Epithelial cell of prostate (primary cell): Measurements from ENCODE around the gene COX8C.
A peak's percentile ranks its signal among the peaks of the same experiment; 100 is the strongest.

Source experiments
- DNase-seq: peaks from one replicate; pipeline ENCODE4 v3.0.0-alpha.2; 2011; ENCODE audit warnings: low read depth, low spot score
- H3K27ac ChIP-seq: fragments of 450-650 bp; 2 replicates; pipeline ENCODE4 v1.5.1; 2017; ENCODE audit warnings: mild to moderate bottlenecking

COX8C gene

GRCh38 chr14:93346926-93347721 is at the start of gene COX8C:
TSS of gene COX8C (plus strand) at chr14:93347182. CDS start at chr14:93347269, 87 bp downstream.
- no peak within 1 kb of the TSS for H3K27ac ChIP-seq

GRCh38 chr14:93299416-93299815 is 47.6 kb upstream of the COX8C start:
- peak overlapping the region; percentile 93 for H3K27ac ChIP-seq
- DNase-seq: no peak

More at GRCh38 chr14:93346926-93347721, at the start of gene COX8C:
- DNase-seq: no peak

DNA sequence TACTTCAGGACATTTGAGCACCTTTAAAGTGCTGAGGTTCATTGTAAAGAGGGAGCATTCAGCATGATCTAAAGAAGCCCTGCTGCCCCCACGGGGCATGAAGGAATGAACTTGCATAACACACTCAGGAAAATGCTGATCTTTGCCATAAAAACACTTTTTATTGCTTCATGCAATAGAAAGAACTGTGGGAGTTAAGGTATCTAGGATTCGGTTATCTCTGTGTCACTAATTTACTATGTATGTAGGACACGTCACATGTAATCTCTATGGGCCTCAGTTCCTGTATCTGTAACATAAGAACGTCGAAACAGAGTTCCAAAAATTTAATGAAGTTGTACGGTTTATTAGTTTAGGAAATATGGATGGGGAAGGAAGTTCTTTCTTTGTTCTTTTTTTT is 47.1 kb upstream of the COX8C start:
- no peak for DNase-seq
- peak overlapping the region; percentile 93 for H3K27ac ChIP-seq

- DNase-seq: peak; percentile 20
- peak overlapping the region; percentile 93 for H3K27ac ChIP-seq
These were observed 45.0 kb upstream of the COX8C start for GRCh38 chr14:93301821-93302447.

- no peak for DNase-seq
- H3K27ac ChIP-seq: peak overlapping the region; percentile 93
These were observed 44.0 kb upstream of the COX8C start for GRCh38 chr14:93302688-93303581.

- DNase-seq: no peak
- H3K27ac ChIP-seq: peak overlapping the region; percentile 93
These were observed 43.3 kb upstream of the COX8C start for GRCh38 chr14:93303659-93304058.

GRCh38 chr14:93304771-93305170 is 42.2 kb upstream of the COX8C start:
- DNase-seq: no peak
- peak overlapping the region; percentile 93 for H3K27ac ChIP-seq

DNA sequence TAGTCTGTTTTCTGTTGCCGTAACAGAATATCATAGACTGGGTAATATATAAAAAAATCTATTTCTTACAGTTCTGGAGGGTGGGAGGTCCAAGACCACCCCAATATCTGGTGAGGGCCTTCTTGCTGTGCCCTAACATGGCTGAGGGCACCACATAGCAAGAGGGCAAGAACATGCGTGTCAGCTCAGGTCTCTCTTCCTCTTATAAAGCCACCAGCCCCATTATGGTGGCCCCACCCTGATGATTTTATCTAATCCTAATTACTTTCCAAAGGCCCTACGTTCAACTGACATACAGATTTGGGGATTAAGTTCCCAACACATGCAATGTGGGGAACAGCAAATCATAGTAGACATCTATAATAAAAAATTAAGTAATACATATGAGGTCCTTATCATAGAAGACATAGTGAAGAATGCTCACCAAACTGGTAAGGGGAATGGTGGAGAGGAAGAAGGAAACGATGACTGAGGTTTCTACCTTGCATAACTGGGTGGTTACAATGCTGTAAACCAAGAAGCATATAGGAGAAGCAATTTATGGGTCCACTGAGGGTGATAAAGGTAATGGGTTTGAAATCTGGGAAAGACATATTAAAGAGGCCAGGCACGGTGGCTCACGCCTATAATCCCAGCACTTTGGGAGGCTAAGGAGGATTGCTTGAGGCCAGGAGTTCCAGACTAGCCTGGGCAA is 41.1 kb upstream of the COX8C start:
- DNase-seq: no peak
- peak overlapping the region; percentile 93 for H3K27ac ChIP-seq

DNA sequence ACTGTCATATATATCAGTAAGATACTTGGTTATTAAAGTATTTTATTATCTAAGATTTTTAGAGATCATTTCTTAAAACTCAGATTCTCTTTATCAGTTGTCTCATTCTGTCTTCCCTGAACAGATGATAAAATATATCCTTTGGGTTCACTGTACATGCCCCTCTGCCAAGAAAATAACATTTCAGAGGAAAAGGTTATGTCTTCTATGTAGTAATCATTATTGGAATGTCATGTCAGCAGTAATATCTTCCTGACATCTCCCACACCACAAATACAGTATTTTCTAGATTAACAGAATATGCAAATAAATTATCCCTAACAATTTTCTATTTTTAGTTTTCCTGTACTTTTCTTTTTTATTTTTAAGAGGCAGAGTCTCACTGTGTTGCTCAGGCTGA is 40.2 kb upstream of the COX8C start:
- no peak for DNase-seq
- H3K27ac ChIP-seq: peak overlapping the region; percentile 93

DNA sequence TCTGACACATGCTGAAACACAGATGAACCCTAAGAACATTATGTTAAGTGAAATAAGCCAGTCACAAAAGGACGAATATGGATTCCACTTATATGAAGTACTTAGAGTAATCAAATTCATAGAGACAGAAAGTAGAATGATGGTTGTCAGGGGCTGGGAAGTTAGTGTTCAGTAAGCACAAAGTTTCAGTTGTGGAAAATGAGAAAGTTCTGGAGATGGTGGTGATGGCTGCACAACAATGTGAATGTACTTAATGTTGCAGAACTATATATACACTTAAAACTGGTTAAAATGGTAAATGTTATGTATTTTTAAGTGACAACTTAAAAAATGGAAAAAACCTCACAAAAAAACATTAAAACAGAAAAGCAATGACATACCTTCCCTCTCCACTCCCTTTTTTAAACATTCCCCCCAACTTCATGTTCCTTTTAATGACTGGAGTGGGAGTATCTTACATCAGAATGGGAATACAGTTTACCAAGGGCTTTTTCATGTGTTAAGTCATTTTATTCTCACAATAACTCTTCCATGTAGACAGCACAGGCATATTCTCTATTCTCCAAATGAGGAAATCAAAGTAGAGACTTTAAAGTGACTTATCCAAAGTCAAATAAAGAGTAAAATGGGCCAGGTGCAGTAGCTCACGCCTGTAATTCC is 38.2 kb upstream of the COX8C start:
- no peak overlapping the region for H3K27ac ChIP-seq
- no peak for DNase-seq

DNA sequence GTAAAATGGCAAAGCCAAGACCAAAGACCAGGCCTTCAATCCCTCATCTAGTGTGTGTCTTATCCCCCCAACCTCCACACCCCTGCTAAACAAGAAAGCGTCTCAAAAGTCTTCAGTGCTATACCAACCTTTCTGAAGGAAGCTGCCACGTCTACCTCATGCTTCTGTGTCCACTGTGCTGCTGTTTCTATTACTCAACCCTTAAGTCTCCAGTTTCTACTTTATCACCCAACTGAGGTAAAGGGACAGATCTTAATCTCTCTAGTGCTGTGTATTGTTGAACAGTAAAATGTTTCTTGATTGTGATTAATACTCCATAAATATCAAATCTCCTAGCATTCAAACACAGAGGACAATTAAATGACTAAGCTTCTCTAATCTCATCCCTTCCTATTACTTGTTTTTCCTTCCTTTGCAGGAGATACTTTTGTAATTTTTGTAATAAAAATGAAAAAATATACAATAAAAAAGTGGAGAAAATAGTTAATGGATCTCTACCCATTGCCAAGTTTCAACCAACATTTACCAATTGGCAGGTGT is 37.5 kb upstream of the COX8C start:
- no peak for DNase-seq
- no peak overlapping the region for H3K27ac ChIP-seq

GRCh38 chr14:93311082-93311481 is 35.9 kb upstream of the COX8C start:
- no peak for DNase-seq
- H3K27ac ChIP-seq: no peak overlapping the region

DNA sequence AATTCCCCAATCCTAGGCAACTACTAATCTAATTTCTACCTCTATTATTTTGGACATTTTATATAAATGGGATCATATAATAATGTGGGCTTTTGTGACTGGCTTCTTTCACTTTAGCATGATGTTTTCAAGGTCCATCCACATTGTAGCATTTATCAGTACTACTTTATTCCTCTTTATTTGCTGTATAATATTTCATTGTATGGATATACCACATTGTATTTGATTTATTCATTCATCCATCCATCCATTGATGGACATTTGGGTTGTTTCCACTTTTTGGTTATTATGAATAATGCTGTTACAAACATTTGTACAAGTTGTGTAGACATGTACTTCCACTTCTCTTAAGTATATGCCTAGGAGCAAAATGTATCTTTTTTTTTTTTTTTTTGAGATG is 31.4 kb upstream of the COX8C start:
- no peak for DNase-seq
- no peak overlapping the region for H3K27ac ChIP-seq

- no peak for DNase-seq
- no peak overlapping the region for H3K27ac ChIP-seq
These were observed 30.3 kb upstream of the COX8C start for GRCh38 chr14:93316716-93317115.

- H3K27ac ChIP-seq: peak overlapping the region; percentile 74
- no peak for DNase-seq
These were observed 29.6 kb upstream of the COX8C start for GRCh38 chr14:93317210-93317874.

- H3K27ac ChIP-seq: peak overlapping the region; percentile 74
These were observed 28.8 kb upstream of the COX8C start for GRCh38 chr14:93317875-93318807.

GRCh38 chr14:93318927-93319326 is 28.1 kb upstream of the COX8C start:
- no peak for DNase-seq
- H3K27ac ChIP-seq: peak overlapping the region; percentile 74

More at GRCh38 chr14:93317875-93318807, 28.8 kb upstream of the COX8C start:
- no peak for DNase-seq

DNA sequence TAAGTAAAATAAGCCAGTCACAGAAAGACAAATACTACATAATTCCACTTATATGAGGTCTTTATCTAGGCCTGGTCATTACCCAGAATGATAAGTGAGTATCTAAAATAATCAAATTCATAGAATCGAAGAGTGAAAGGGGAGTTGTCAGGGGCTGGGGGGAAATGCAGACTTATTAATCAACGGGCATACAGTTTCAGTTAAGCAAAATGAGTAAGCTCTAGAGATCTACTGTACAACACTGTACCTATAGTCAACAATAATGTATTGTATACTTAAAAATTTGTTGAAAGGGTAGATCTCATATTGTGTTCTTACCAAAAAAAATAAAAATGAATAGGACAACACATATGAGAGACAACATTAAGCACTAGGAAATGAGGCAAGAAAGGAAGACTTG is 27.5 kb upstream of the COX8C start:
- peak overlapping the region; percentile 74 for H3K27ac ChIP-seq
- DNase-seq: no peak
